OCI-LY7 (cell line): ENCODE measurements around the gene MUC3A. TPM values are rescaled to one million over a fixed set of nuclear protein-coding genes. Genes with fewer than 3 reads are reported as not detected.

Source experiments
- BruUV-seq: library from RNA; stranded (reverse); fragments of 400-500 nt; replicated peaks from 2 replicates; lab custom pipeline; 2021; lab: Mats Ljungman, UMichigan
- CTCF ChIA-PET: fragments of 300-600 bp; sonication (Branson Sonifier 250); formaldehyde crosslinking; loops from one replicate; lab custom pipeline; 2022; ENCODE audit warnings: antibody characterized with exemption; ENCODE audit not compliant: unreplicated experiment; lab: Charles Lee
- POLR2A ChIA-PET: fragments of 300-600 bp; sonication (Branson Sonifier 250); formaldehyde crosslinking; loops from one replicate; lab custom pipeline; 2022; ENCODE audit warnings: antibody characterized with exemption; lab: Charles Lee
- DNase-seq: peaks from one replicate; pipeline ENCODE4 v3.0.0-alpha.2; 2015; ENCODE audit warnings: low spot score
- H2AFZ ChIP-seq: fragments of 200-600 bp; sonication (generic), shearing (Covaris generic); 2 replicates; pipeline ENCODE4 v1.6.1; 2014; ENCODE audit warnings: mild to moderate bottlenecking, antibody characterized with exemption, low read length, moderate library complexity
- H3K27ac ChIP-seq: fragments of 200-600 bp; sonication (generic); 2 replicates; pipeline ENCODE4 v1.5.1; 2014; ENCODE audit warnings: mixed run types, low read depth, mild to moderate bottlenecking, moderate library complexity, low read length, inconsistent platforms; ENCODE audit not compliant: poor library complexity, severe bottlenecking
- H3K36me3 ChIP-seq: fragments of 200-600 bp; sonication (generic); 2 replicates; pipeline ENCODE4 v1.6.1; 2014; ENCODE audit warnings: mild to moderate bottlenecking, antibody characterized with exemption, low read length, moderate library complexity, mixed read lengths; ENCODE audit not compliant: insufficient read depth
- H3K4me1 ChIP-seq: fragments of 200-600 bp; sonication (generic); 2 replicates; pipeline ENCODE4 v1.5.1; 2014; ENCODE audit warnings: mild to moderate bottlenecking, low read length; ENCODE audit not compliant: insufficient read depth, poor library complexity, severe bottlenecking
- H3K4me2 ChIP-seq: fragments of 200-600 bp; sonication (generic); 2 replicates; pipeline ENCODE4 v1.6.1; 2014; ENCODE audit warnings: mild to moderate bottlenecking, low read length
- H3K4me3 ChIP-seq: fragments of 200-600 bp; sonication (generic); 2 replicates; pipeline ENCODE4 v1.5.1; 2014; ENCODE audit warnings: mild to moderate bottlenecking, low read depth, low read length; ENCODE audit not compliant: poor library complexity, severe bottlenecking
- H3K79me2 ChIP-seq: fragments of 200-600 bp; sonication (generic); 2 replicates; pipeline ENCODE4 v1.6.1; 2016; ENCODE audit warnings: low read depth, mild to moderate bottlenecking, low read length, moderate library complexity, mixed read lengths; ENCODE audit not compliant: insufficient read depth
- H3K9me2 ChIP-seq: fragments of 200-600 bp; sonication (generic); 2 replicates; pipeline ENCODE4 v1.6.1; 2016; ENCODE audit warnings: mild to moderate bottlenecking, low read length, mixed read lengths; ENCODE audit not compliant: insufficient read depth
- H3K9me3 ChIP-seq: fragments of 200-600 bp; sonication (generic); 2 replicates; pipeline ENCODE4 v1.6.1; 2014; ENCODE audit warnings: mild to moderate bottlenecking, mixed run types, low read length, mixed read lengths
- H4K20me1 ChIP-seq: fragments of 200-600 bp; sonication (generic); 2 replicates; pipeline ENCODE4 v1.6.1; 2014; ENCODE audit warnings: mild to moderate bottlenecking, antibody characterized with exemption, low read length, moderate library complexity, mixed read lengths; ENCODE audit not compliant: insufficient read depth
- EZH2phosphoT487 ChIP-seq: fragments of 200-600 bp; sonication (generic); IDR thresholded peaks from 2 replicates; pipeline ENCODE4 v1.6.1; 2018; ENCODE audit warnings: low read depth, borderline replicate concordance, mild to moderate bottlenecking, mixed run types, antibody characterized with exemption, low read length, moderate library complexity, mixed read lengths
- intact Hi-C: fragments of 100-400 bp; cut with micrococcal nuclease; formaldehyde crosslinking; loops from one replicate; pipeline ENCODE4 v1.10.0; 2022; ENCODE audit not compliant: unreplicated experiment
- total RNA-seq, 2 experiments: library from RNA; depleted of rRNA in 1 of 2; stranded (reverse); fragments of >200 nt in 1 of 2; shearing (Covaris generic) in 1 of 2; gene quantifications; 2 replicates each; pipeline ENCODE4 v1.2.3, GENCODE V29; 2014 to 2022
- TF ChIP-seq, protein P1 (sequence below): fragments of 200-600 bp; sonication (generic); conservative IDR thresholded peaks from 2 replicates; pipeline ENCODE4 v1.5.1; 2014; ENCODE audit warnings: mild to moderate bottlenecking, antibody characterized with exemption, low read length, moderate library complexity, mixed read lengths

MUC3A gene
- total RNA-seq, 2 experiments from 2014 or later: not detected

DNA sequence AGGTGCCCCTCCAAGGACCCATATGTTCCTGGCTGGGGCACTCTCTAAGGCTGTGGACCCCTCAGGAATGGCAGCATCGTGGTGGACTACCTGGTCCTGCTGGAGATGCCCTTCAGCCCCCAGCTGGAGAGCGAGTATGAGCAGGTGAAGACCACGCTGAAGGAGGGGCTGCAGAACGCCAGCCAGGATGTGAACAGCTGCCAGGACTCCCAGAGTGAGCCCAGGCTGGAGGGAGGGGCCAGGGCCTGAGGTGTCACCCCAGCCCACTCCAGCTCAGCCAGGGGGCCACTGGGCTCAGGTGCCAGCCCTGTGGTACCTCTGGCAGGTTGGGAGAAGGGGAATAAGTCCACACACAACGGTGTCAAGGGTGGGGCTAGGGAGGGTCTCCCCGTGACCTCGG, 15.3 kb downstream of the MUC3A start:
- Histone ChIP-seq H3K9me2 (no peaks in the 10 kb centered on the region), H2AFZ (no peak overlapping the region), H3K9me3 (no peaks in the 10 kb centered on the region), H3K79me2 (no peaks in the 10 kb centered on the region), H3K4me2 (no peak overlapping the region), H4K20me1 (no peaks in the 10 kb centered on the region), H3K27ac (no peak overlapping the region), H3K4me1 (peaks cover 4% of the 10 kb centered on the region), H3K4me3 (no peak overlapping the region), H3K36me3 (no peaks in the 10 kb centered on the region)
- DNase-seq: no peak
- BruUV-seq: no TSS peak
- CTCF ChIA-PET: no interaction called here
- TF ChIP-seq, protein P1, sequence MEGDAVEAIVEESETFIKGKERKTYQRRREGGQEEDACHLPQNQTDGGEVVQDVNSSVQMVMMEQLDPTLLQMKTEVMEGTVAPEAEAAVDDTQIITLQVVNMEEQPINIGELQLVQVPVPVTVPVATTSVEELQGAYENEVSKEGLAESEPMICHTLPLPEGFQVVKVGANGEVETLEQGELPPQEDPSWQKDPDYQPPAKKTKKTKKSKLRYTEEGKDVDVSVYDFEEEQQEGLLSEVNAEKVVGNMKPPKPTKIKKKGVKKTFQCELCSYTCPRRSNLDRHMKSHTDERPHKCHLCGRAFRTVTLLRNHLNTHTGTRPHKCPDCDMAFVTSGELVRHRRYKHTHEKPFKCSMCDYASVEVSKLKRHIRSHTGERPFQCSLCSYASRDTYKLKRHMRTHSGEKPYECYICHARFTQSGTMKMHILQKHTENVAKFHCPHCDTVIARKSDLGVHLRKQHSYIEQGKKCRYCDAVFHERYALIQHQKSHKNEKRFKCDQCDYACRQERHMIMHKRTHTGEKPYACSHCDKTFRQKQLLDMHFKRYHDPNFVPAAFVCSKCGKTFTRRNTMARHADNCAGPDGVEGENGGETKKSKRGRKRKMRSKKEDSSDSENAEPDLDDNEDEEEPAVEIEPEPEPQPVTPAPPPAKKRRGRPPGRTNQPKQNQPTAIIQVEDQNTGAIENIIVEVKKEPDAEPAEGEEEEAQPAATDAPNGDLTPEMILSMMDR: no peak
- TF ChIP-seq EZH2phosphoT487: no peak
- intact Hi-C loops: loop anchor here (5.0 kb wide), 1 partner anchor 93 kb away; no protein-coding TSS in a partner anchor
- POLR2A ChIA-PET: no interaction called here

DNA sequence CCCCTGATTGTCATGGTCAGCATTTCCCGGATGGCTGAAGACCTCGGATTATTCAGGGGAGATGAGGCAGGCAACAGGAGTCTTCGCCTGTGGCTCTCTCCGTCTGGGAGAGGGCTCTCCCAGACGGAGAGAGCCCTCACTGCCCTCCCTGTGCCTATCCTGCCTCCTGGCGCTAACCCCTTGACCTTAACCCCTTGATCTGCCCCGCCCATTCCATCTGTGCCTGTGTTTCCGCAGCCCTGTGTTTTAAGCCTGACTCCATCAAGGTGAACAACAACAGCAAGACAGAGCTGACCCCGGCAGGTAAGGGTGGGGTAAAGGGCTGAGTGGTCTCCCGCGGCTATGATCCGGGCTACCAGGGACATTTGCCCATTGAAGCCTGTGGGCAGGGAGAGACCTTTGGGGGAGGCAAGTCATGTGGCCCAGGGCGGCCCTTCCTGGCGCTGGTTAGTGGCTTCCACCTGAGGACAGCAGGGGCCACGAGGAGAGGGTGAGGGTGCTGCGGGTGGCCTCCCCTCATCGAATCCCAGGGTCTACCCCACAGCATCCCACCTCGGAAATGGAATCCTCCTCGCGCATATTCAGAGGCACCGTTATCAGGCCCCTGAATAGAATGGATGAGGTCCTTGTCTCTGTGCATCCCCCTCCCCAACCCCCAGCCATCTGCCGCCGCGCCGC, 15.8 kb downstream of the MUC3A start:
- Histone ChIP-seq H3K4me3 (no peak overlapping the region), H3K9me2 (no peaks in the 10 kb centered on the region), H3K27ac (no peak overlapping the region), H3K4me2 (no peak overlapping the region), H3K36me3 (no peaks in the 10 kb centered on the region), H3K4me1 (peaks cover 4% of the 10 kb centered on the region), H3K9me3 (no peaks in the 10 kb centered on the region), H2AFZ (no peak overlapping the region), H3K79me2 (no peaks in the 10 kb centered on the region), H4K20me1 (no peaks in the 10 kb centered on the region)
- ChIA-PET CTCF (no interaction called here), POLR2A (no interaction called here)
- BruUV-seq: no TSS peak
- intact Hi-C loops: loop anchor here (5.0 kb wide), 1 partner anchor 92 kb away; no protein-coding TSS in a partner anchor
- no peak for TF ChIP-seq EZH2phosphoT487
- TF ChIP-seq, protein P1: no peak
- no peak for DNase-seq
